ENCODE measurements around the gene UEVLD.

Gene UEVLD

GRCh38 chr11:18523084-18523483 lies 65.5 kb downstream of the UEVLD start:
- Histone ChIP-seq H2AFZ (ENCODE audit: low read length) (no peak overlapping the region), H3K4me3 (ENCODE audit: low read length, poor library complexity, severe bottlenecking) (no peak overlapping the region), H3K36me3 (ENCODE audit: insufficient read depth, low read length) (no peaks in the 10 kb centered on the region), H3K4me1 (ENCODE audit: insufficient read depth, low read length, poor library complexity, severe bottlenecking) (peaks cover 31% of the 10 kb centered on the region), H3K27me3 (ENCODE audit: insufficient read depth, low read length, poor library complexity, severe bottlenecking) (no peaks in the 10 kb centered on the region), H3K9ac (ENCODE audit: low read depth, low read length, poor library complexity, severe bottlenecking) (no peak overlapping the region), H3K79me2 (ENCODE audit: insufficient read depth, low read length) (peaks cover 50% of the 10 kb centered on the region), H3K9me2 (replicated peaks; ENCODE audit: low read depth, low read length) (no peaks in the 10 kb centered on the region), H3K9me3 (ENCODE audit: insufficient read depth, low read depth, low read length) (no peaks in the 10 kb centered on the region), H3F3A (ENCODE audit: low read depth) (peaks cover 7% of the 10 kb centered on the region; the same call in 1 of the 2 replicates), H3K4me2 (ENCODE audit: low read depth, low read length, poor library complexity, severe bottlenecking) (no peak overlapping the region), H4K20me1 (ENCODE audit: insufficient read depth, low read length, poor library complexity, severe bottlenecking) (peaks cover 6% of the 10 kb centered on the region)
- TF ChIP-seq CTCF (conservative IDR thresholded peaks at IDR 0.05; ENCODE audit: low read length) (no peak), EZH2phosphoT487 (IDR thresholded peaks at IDR 0.05; ENCODE audit: borderline replicate concordance) (no peak)

- Histone ChIP-seq H3K36me3 (ENCODE audit: insufficient read depth, low read length) (no peaks in the 10 kb centered on the region; the same call in 1 of the 2 replicates), H3F3A (ENCODE audit: low read depth) (peaks cover 1% of the 10 kb centered on the region; the same call in 1 of the 2 replicates), H3K4me1 (ENCODE audit: insufficient read depth, low read length, poor library complexity, severe bottlenecking) (peaks cover 24% of the 10 kb centered on the region), H3K9ac (ENCODE audit: low read depth, low read length, poor library complexity, severe bottlenecking) (no peak overlapping the region), H3K9me3 (ENCODE audit: insufficient read depth, low read depth, low read length) (no peaks in the 10 kb centered on the region), H3K4me3 (ENCODE audit: low read length, poor library complexity, severe bottlenecking) (no peak overlapping the region), H3K4me2 (ENCODE audit: low read depth, low read length, poor library complexity, severe bottlenecking) (no peak overlapping the region), H3K9me2 (replicated peaks; ENCODE audit: low read depth, low read length) (no peaks in the 10 kb centered on the region), H2AFZ (ENCODE audit: low read length) (no peak overlapping the region), H3K79me2 (ENCODE audit: insufficient read depth, low read length) (peaks cover 46% of the 10 kb centered on the region), H4K20me1 (ENCODE audit: insufficient read depth, low read length, poor library complexity, severe bottlenecking) (peaks cover 6% of the 10 kb centered on the region), H3K27me3 (ENCODE audit: insufficient read depth, low read length, poor library complexity, severe bottlenecking) (no peaks in the 10 kb centered on the region)
- peak; percentile 47 for TF ChIP-seq CTCF (conservative IDR thresholded peaks at IDR 0.05; ENCODE audit: low read length)
- TF ChIP-seq EZH2phosphoT487 (IDR thresholded peaks at IDR 0.05; ENCODE audit: borderline replicate concordance), result no peak
These were observed 66.1 kb downstream of the UEVLD start for GRCh38 chr11:18522388-18522787.

GRCh38 chr11:18521122-18521521 lies 67.4 kb downstream of the UEVLD start:
- H4K20me1 ChIP-seq (ENCODE audit: insufficient read depth, low read length, poor library complexity, severe bottlenecking), result peaks cover 6% of the 10 kb centered on the region
- no peak overlapping the region for H3K4me2 ChIP-seq (ENCODE audit: low read depth, low read length, poor library complexity, severe bottlenecking)
- H3K9me3 ChIP-seq (ENCODE audit: insufficient read depth, low read depth, low read length), result no peaks in the 10 kb centered on the region
- peaks cover 41% of the 10 kb centered on the region for H3K79me2 ChIP-seq (ENCODE audit: insufficient read depth, low read length)
- no peak for TF ChIP-seq EZH2phosphoT487 (IDR thresholded peaks at IDR 0.05; ENCODE audit: borderline replicate concordance)
- TF ChIP-seq CTCF (conservative IDR thresholded peaks at IDR 0.05; ENCODE audit: low read length), result no peak
- no peaks in the 10 kb centered on the region; the same call in 1 of the 2 replicates for H3K36me3 ChIP-seq (ENCODE audit: insufficient read depth, low read length)
- H3K27me3 ChIP-seq (ENCODE audit: insufficient read depth, low read length, poor library complexity, severe bottlenecking), result no peaks in the 10 kb centered on the region
- no peak overlapping the region for H3K4me3 ChIP-seq (ENCODE audit: low read length, poor library complexity, severe bottlenecking)
- H3K4me1 ChIP-seq (ENCODE audit: insufficient read depth, low read length, poor library complexity, severe bottlenecking), result peaks cover 21% of the 10 kb centered on the region
- H2AFZ ChIP-seq (ENCODE audit: low read length), result no peak overlapping the region
- no peaks in the 10 kb centered on the region for H3K9me2 ChIP-seq (replicated peaks; ENCODE audit: low read depth, low read length)
- no peak overlapping the region for H3K9ac ChIP-seq (ENCODE audit: low read depth, low read length, poor library complexity, severe bottlenecking)
- H3F3A ChIP-seq (ENCODE audit: low read depth), result no peaks in the 10 kb centered on the region

Measured in Loucy (cell line).